Psoas muscle (tissue), 8 donors: ENCODE results near the gene PDCL2. TPM values are rescaled to one million over a fixed set of nuclear protein-coding genes. Genes with fewer than 3 reads are reported as not detected.

ENCODE experiments used
- ATAC-seq, 4 donors: fragments of 200-7000 bp; cut with Tn5 transposase; one replicate each; pipeline ENCODE4 v1.9.1; 2020; ENCODE audit warnings: moderate library complexity in 3 of 4, mild to moderate bottlenecking in 2 of 4
- DNase-seq, 2 donors: peaks; one replicate each; pipeline ENCODE4 v3.0.0-alpha.2; 2020
- H3K27ac ChIP-seq: fragments of 200-600 bp; one replicate; pipeline ENCODE4 v1.8.0; 2022
- H3K27me3 ChIP-seq, 3 donors: fragments of 200-600 bp in 1 of 3; one replicate each; pipeline versions ENCODE4 v1.6.1 to v1.8.0; 2013 to 2022; ENCODE audit warnings: low read length in 2 of 3, mild to moderate bottlenecking in 2 of 3, moderate library complexity in 1 of 3; ENCODE audit not compliant: insufficient read depth in 3 of 3
- H3K36me3 ChIP-seq, 2 donors: fragments of 200-600 bp in 1 of 2; one replicate each; pipeline versions ENCODE4 v1.6.1 to v1.8.0; 2013 to 2022; ENCODE audit warnings: low read depth in 1 of 2, mild to moderate bottlenecking in 1 of 2, moderate library complexity in 1 of 2; ENCODE audit not compliant: insufficient read depth in 1 of 2
- H3K4me1 ChIP-seq: fragments of 200-600 bp; one replicate; pipeline ENCODE4 v1.8.0; 2022
- H3K4me3 ChIP-seq: fragments of 200-600 bp; one replicate; pipeline ENCODE4 v1.8.0; 2022; ENCODE audit warnings: mild to moderate bottlenecking
- H3K9me3 ChIP-seq: fragments of 200-600 bp; one replicate; pipeline ENCODE4 v1.8.0; 2022
- CTCF ChIP-seq: fragments of 200-600 bp; IDR thresholded peaks from one replicate; pipeline ENCODE4 v1.8.0; 2022; ENCODE audit warnings: antibody characterized with exemption
- WGBS, 3 donors: extraction: QIAGEN DNeasy Blood & Tissue Kit; methylation state at CpG; one replicate each; pipeline versions ENCODE4 v1.1.6 to v1.1.7; 2013; 5-methylcytosine and 5-hydroxymethylcytosine counted together
- intact Hi-C, 2 donors: fragments of 100-400 bp; cut with DNase I; formaldehyde crosslinking; loops; one replicate each; pipeline versions ENCODE4 v1.11.0 to v1.14.2; 2022
- polyA plus RNA-seq, 3 donors: library from polyadenylated mRNA; stranded (reverse); fragments of 200-250 nt; gene quantifications; one replicate each; pipeline ENCODE4 v1.2.3, GENCODE V29; 2013
- total RNA-seq, 4 donors: library from RNA; stranded (reverse); fragmentation: NEBNext Ultra II Directional in 2 of 4; extraction: Animal tissue kit (Norgen Biotek cat#: 25700) in 2 of 4; gene quantifications; one replicate each; pipeline versions ENCODE4 v1.2.1 to v1.2.4, GENCODE V29; 2021 to 2023
- donor health status: healthy with polysubstance abuse.
- donor health status: DM: no; HTN: no; CAD: no; lungs with moderate emphysema.
- donor health status: Bipolar disorder and iron deficiency.
- donor health status: healthy.
- donor health status: DM: yes; HTN: yes; CAD: no.
- donor health status: DM: no; HTN: no; CAD: no.
- donor health status: DM: no; HTN: no; CAD: no.
- donor health status: DM: yes; HTN: yes; CAD: no.

PDCL2 gene
- total and polyA plus RNA-seq, 7 donors: not detected

- DNase-seq (no peak), ATAC-seq (no peak)
- WGBS, 3 donors: 76 to 80% (median 80%) methylated on average over 3 of the region's 3 CpGs
- Histone ChIP-seq H3K36me3 (no peaks in the 10 kb centered on the region), H3K27me3 (peaks cover 0 to 3% (median 0%) of the 10 kb centered on the region in 3 donors), H3K9me3 (no peaks in the 10 kb centered on the region), H3K4me3 (no peak overlapping the region), H3K27ac (no peak overlapping the region), H3K4me1 (no peaks in the 10 kb centered on the region)
- intact Hi-C loops: no loop called here
- no peak for TF ChIP-seq CTCF
Observed at GRCh38 chr4:55612341-55612740, 20.3 kb upstream of the PDCL2 start.

GRCh38 chr4:55611358-55612059 is 19.5 kb upstream of the PDCL2 start:
- Histone ChIP-seq H3K9me3 (no peaks in the 10 kb centered on the region), H3K36me3 (no peaks in the 10 kb centered on the region), H3K4me3 (no peak overlapping the region), H3K27me3 (no peaks in the 10 kb centered on the region), H3K27ac (no peak overlapping the region), H3K4me1 (no peaks in the 10 kb centered on the region)
- 95 to 99% (median 95%) methylated on average over 3 of the region's 3 CpGs for WGBS, 3 donors
- ATAC-seq: no peak
- TF ChIP-seq CTCF: no peak
- intact Hi-C loops: no loop called here
- DNase-seq: no peak

GRCh38 chr4:55610381-55610780 is 18.3 kb upstream of the PDCL2 start:
- DNase-seq (no peak), ATAC-seq (no peak)
- no peaks in the 10 kb centered on the region for H3K27me3 ChIP-seq
- TF ChIP-seq CTCF: no peak
- no peak overlapping the region for H3K4me3 ChIP-seq
- WGBS, 3 donors: 88 to 96% (median 94%) methylated on average over 2 of the region's 2 CpGs
- H3K9me3 ChIP-seq: no peaks in the 10 kb centered on the region
- no peaks in the 10 kb centered on the region for H3K4me1 ChIP-seq
- intact Hi-C loops: no loop called here
- H3K36me3 ChIP-seq: no peaks in the 10 kb centered on the region
- no peak overlapping the region for H3K27ac ChIP-seq

GRCh38 chr4:55609393-55609866 is 17.4 kb upstream of the PDCL2 start:
- no peaks in the 10 kb centered on the region for H3K27me3 ChIP-seq
- H3K9me3 ChIP-seq: no peaks in the 10 kb centered on the region
- intact Hi-C loops: no loop called here
- ATAC-seq (no peak), DNase-seq (no peak)
- H3K36me3 ChIP-seq: no peaks in the 10 kb centered on the region
- 32 to 41% (median 34%) methylated on average over 6 of the region's 6 CpGs for WGBS, 3 donors
- no peak overlapping the region for H3K27ac ChIP-seq
- H3K4me3 ChIP-seq: no peak overlapping the region
- no peak for TF ChIP-seq CTCF
- H3K4me1 ChIP-seq: no peaks in the 10 kb centered on the region

- intact Hi-C loops: no loop called here
- WGBS, 3 donors: 47 to 94% (median 59%) methylated on average over 1 of the region's 1 CpG
Observed at GRCh38 chr4:55608591-55608990, 16.5 kb upstream of the PDCL2 start.

More at GRCh38 chr4:55608591-55608990, 16.5 kb upstream of the PDCL2 start:
- Histone ChIP-seq H3K9me3 (no peaks in the 10 kb centered on the region), H3K4me3 (no peak overlapping the region), H3K27ac (no peak overlapping the region), H3K4me1 (no peaks in the 10 kb centered on the region), H3K27me3 (no peaks in the 10 kb centered on the region), H3K36me3 (no peaks in the 10 kb centered on the region)
- ATAC-seq (no peak), DNase-seq (no peak)
- no peak for TF ChIP-seq CTCF
